Endothelial cell of umbilical vein (primary cell): ENCODE data around the gene DIAPH3. TPM values are rescaled to one million over a fixed set of nuclear protein-coding genes. Genes with fewer than 3 reads are reported as not detected.

ENCODE experiments used
- BruUV-seq: library from RNA; stranded (reverse); fragments of 400-500 nt; replicated peaks from 2 replicates; lab custom pipeline; 2021; lab: Mats Ljungman, UMichigan
- CTCF ChIA-PET: fragments of 300-600, 350-600 bp; sonication (Branson Sonifier 250); formaldehyde crosslinking; loops from one replicate; lab custom pipeline; 2021; ENCODE audit warnings: antibody characterized with exemption, inconsistent platforms; lab: Charles Lee
- POLR2A ChIA-PET: fragments of 300-600, 350-600 bp; sonication (Branson Sonifier 250); formaldehyde crosslinking; loops from one replicate; lab custom pipeline; 2021; ENCODE audit warnings: antibody characterized with exemption, inconsistent platforms; lab: Charles Lee
- DNase-seq: peaks from one replicate; pipeline ENCODE4 v3.0.0-alpha.2; 2011; ENCODE audit warnings: low read depth, low spot score
- FAIRE-seq: peaks from 2 replicates; lab custom pipeline; 2011; peaks lifted over from hg19 to GRCh38; lab: Jason Lieb, UNC
- H2AFZ ChIP-seq: 2 replicates; pipeline ENCODE4 v1.6.0; 2012; ENCODE audit warnings: low read depth, low read length, control low read depth, inconsistent platforms
- H3K27ac ChIP-seq: 2 replicates; pipeline ENCODE4 v1.5.1; 2011; ENCODE audit warnings: low read depth, mild to moderate bottlenecking, control low read depth, low read length, moderate library complexity; ENCODE audit not compliant: insufficient read depth
- H3K27me3 ChIP-seq, 2 experiments: 2 replicates each; pipeline versions ENCODE4 v1.6.0 to v1.6.1; 2011; ENCODE audit warnings: low read length in 2 of 2, mixed read lengths in 1 of 2; ENCODE audit not compliant: control insufficient read depth in 2 of 2, insufficient read depth in 2 of 2
- H3K36me3 ChIP-seq, 2 experiments: 2 replicates in 1 of 2; 3 replicates in 1 of 2; pipeline ENCODE4 v1.5.1; 2011; ENCODE audit warnings: low read length in 2 of 2, mild to moderate bottlenecking in 1 of 2, moderate library complexity in 1 of 2; ENCODE audit not compliant: control insufficient read depth in 2 of 2, insufficient read depth in 2 of 2; ENCODE audit errors: extremely low read depth in 1 of 2
- H3K4me1 ChIP-seq: 3 replicates; pipeline ENCODE4 v1.5.1; 2011; ENCODE audit warnings: mild to moderate bottlenecking, low read length; ENCODE audit not compliant: control insufficient read depth, insufficient read depth; ENCODE audit errors: extremely low read depth
- H3K4me2 ChIP-seq: 2 replicates; pipeline ENCODE4 v1.6.1; 2011; ENCODE audit warnings: low read length, control low read depth, mixed read lengths; ENCODE audit not compliant: insufficient read depth
- H3K4me3 ChIP-seq, 3 experiments: fragments of 200-600 bp in 1 of 3; sonication (generic), shearing (Covaris generic) in 1 of 3; replicated peaks in 1 of 3; 2 replicates each; pipeline ENCODE4 v1.5.1; 2011 to 2016; ENCODE audit warnings: control low read depth in 3 of 3, low read length in 3 of 3, mild to moderate bottlenecking in 2 of 3, inconsistent platforms in 1 of 3, low read depth in 1 of 3, moderate library complexity in 1 of 3; ENCODE audit not compliant: insufficient read depth in 1 of 3
- H3K79me2 ChIP-seq: 2 replicates; pipeline ENCODE4 v1.6.0; 2012; ENCODE audit warnings: low read length, inconsistent platforms; ENCODE audit not compliant: control insufficient read depth, insufficient read depth
- H3K9ac ChIP-seq: replicated peaks from 2 replicates; pipeline ENCODE3; 2011; ENCODE audit warnings: low read length, control low read depth; ENCODE audit not compliant: insufficient read depth; ENCODE audit errors: extremely low read depth
- H3K9me1 ChIP-seq: replicated peaks from 3 replicates; pipeline ENCODE4 v1.6.0; 2011; ENCODE audit warnings: mild to moderate bottlenecking, low read length; ENCODE audit not compliant: control insufficient read depth, insufficient read depth; ENCODE audit errors: extremely low read depth
- H3K9me3 ChIP-seq: replicated peaks from 2 replicates; pipeline ENCODE4 v1.5.1; 2012; ENCODE audit warnings: low read length, inconsistent platforms; ENCODE audit not compliant: control insufficient read depth, insufficient read depth
- H4K20me1 ChIP-seq: replicated peaks from 2 replicates; pipeline ENCODE3; 2011; ENCODE audit warnings: mild to moderate bottlenecking, low read length; ENCODE audit not compliant: control insufficient read depth, insufficient read depth; ENCODE audit errors: extremely low read depth
- EZH2 ChIP-seq: IDR thresholded peaks from 2 replicates; pipeline ENCODE4 v1.6.1; 2012; ENCODE audit warnings: borderline replicate concordance, low read depth, mild to moderate bottlenecking, moderate library complexity, low read length, inconsistent platforms; ENCODE audit not compliant: severe bottlenecking
- FOS ChIP-seq: IDR thresholded peaks from 2 replicates; pipeline ENCODE4 v1.6.1; 2011; ENCODE audit warnings: mild to moderate bottlenecking, low read length, moderate library complexity, borderline replicate concordance; ENCODE audit not compliant: insufficient read depth
- GATA2 ChIP-seq: IDR thresholded peaks from 2 replicates; pipeline ENCODE4 v1.7.0; 2011; ENCODE audit warnings: low read depth, mild to moderate bottlenecking, moderate library complexity, mixed read lengths, low read length; ENCODE audit not compliant: insufficient read length, insufficient read depth
- JUN ChIP-seq: IDR thresholded peaks from 2 replicates; pipeline ENCODE4 v1.6.1; 2011; ENCODE audit warnings: borderline replicate concordance, low read depth; ENCODE audit not compliant: insufficient read length, insufficient read depth
- MYC ChIP-seq: IDR thresholded peaks from one replicate; pipeline ENCODE4 v1.6.1; 2011; ENCODE audit warnings: mild to moderate bottlenecking, low read depth, low read length
- POLR2A ChIP-seq: IDR thresholded peaks from 2 replicates; pipeline ENCODE4 v1.6.1; 2012; ENCODE audit warnings: low read depth, mild to moderate bottlenecking, control low read depth, low read length
- POLR2AphosphoS5 ChIP-seq: IDR thresholded peaks from 2 replicates; pipeline ENCODE4 v1.6.1; 2012; ENCODE audit warnings: low read depth, mild to moderate bottlenecking, control low read depth, low read length, moderate library complexity; ENCODE audit not compliant: insufficient read depth
- dilution Hi-C: fragments of 300-500 bp; cut with MboI; formaldehyde crosslinking; loops from one replicate; pipeline ENCODE4 v1.15.0; 2019; ENCODE audit warnings: low sequenced_read_pairs; ENCODE audit not compliant: extremely low pct_ligation_motif_present
- intact Hi-C: fragments of 100-400 bp; cut with micrococcal nuclease; formaldehyde crosslinking; loops from one replicate; pipeline ENCODE4 v1.10.0; 2022
- polyA plus RNA-seq, 4 experiments: library from polyadenylated mRNA; depleted of rRNA in 3 of 4; stranded (reverse) in 3 of 4; unstranded in 1 of 4; fragments of >200 nt; gene quantifications; 2 replicates each; pipeline versions ENCODE4 v1.2.1 to v1.2.3, GENCODE V29; 2011 to 2012; ENCODE audit warnings: missing spikeins in 1 of 4
- total RNA-seq: library from RNA; stranded (reverse); gene quantifications from 2 replicates; pipeline ENCODE4 v1.2.3, GENCODE V29; 2021
- TF ChIP-seq, protein P1 (sequence below): IDR thresholded peaks from 2 replicates; pipeline ENCODE4 v1.6.1; 2011; ENCODE audit not compliant: insufficient read depth, insufficient read length
- TF ChIP-seq, protein P2 (sequence below), 2 donors: IDR thresholded peaks; 1 replicate in 1 of 2; 2 replicates in 1 of 2; pipeline ENCODE4 v1.5.1; 2011; ENCODE audit warnings: low read length in 2 of 2, mild to moderate bottlenecking in 2 of 2, moderate library complexity in 2 of 2, control low read depth in 1 of 2, inconsistent platforms in 1 of 2, low read depth in 1 of 2; ENCODE audit not compliant: insufficient read depth in 1 of 2; ENCODE audit errors: extremely low read depth in 1 of 2

The DIAPH3 gene
- total and polyA plus RNA-seq, 2 donors (not counting 3 experiments of a cell fraction or from before 2014, with no cell fraction given), result 9.9 to 44.0 TPM

DNA sequence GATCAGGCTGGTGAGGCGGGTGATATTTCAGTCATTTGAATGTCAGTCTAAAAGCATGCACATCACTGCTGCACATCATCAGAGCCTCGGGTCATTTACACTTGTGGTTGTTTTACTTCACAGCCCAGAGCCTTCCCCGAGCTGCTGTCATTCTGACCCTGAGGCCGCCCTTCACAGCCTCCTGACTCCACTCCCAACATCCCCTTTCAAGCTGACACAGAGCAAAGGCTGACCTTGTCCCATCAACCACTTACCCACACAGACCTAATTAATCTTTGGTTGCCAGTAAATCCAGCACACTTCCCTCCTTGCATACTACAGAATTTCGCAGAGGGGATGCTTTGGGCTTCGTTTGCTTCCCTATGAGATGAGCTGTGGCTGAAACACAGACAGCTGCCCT, 528.1 kb downstream of the DIAPH3 start:
- CTCF ChIA-PET, result no interaction called here
- POLR2A ChIA-PET, result no interaction called here
- intact Hi-C loops (no loop called here), dilution Hi-C loops (no loop called here)
- Histone ChIP-seq H3K27me3 (no peaks in the 10 kb centered on the region), H3K9me1 (no peaks in the 10 kb centered on the region), H3K9me3 (no peaks in the 10 kb centered on the region), H4K20me1 (no peaks in the 10 kb centered on the region), H3K36me3 (no peaks in the 10 kb centered on the region), H3K79me2 (no peaks in the 10 kb centered on the region), H3K4me3 (no peak overlapping the region), H2AFZ (no peak overlapping the region), H3K4me1 (peaks cover 27% of the 10 kb centered on the region), H3K4me2 (no peak overlapping the region), H3K27ac (no peak overlapping the region), H3K9ac (no peak overlapping the region)
- TF ChIP-seq GATA2 (no peak), MYC (no peak), POLR2AphosphoS5 (no peak), POLR2A (no peak), JUN (no peak), EZH2 (no peak), FOS (no peak)
- TF ChIP-seq, protein P1, sequence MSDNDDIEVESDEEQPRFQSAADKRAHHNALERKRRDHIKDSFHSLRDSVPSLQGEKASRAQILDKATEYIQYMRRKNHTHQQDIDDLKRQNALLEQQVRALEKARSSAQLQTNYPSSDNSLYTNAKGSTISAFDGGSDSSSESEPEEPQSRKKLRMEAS, result no peak
- TF ChIP-seq, protein P2, sequence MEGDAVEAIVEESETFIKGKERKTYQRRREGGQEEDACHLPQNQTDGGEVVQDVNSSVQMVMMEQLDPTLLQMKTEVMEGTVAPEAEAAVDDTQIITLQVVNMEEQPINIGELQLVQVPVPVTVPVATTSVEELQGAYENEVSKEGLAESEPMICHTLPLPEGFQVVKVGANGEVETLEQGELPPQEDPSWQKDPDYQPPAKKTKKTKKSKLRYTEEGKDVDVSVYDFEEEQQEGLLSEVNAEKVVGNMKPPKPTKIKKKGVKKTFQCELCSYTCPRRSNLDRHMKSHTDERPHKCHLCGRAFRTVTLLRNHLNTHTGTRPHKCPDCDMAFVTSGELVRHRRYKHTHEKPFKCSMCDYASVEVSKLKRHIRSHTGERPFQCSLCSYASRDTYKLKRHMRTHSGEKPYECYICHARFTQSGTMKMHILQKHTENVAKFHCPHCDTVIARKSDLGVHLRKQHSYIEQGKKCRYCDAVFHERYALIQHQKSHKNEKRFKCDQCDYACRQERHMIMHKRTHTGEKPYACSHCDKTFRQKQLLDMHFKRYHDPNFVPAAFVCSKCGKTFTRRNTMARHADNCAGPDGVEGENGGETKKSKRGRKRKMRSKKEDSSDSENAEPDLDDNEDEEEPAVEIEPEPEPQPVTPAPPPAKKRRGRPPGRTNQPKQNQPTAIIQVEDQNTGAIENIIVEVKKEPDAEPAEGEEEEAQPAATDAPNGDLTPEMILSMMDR (IDR thresholded peaks at IDR 0.05; ENCODE audit: extremely low read depth in 1 of 2, insufficient read depth in 1 of 2, low read depth in 1 of 2, low read length in 2 of 2), result no peak
- no peak for DNase-seq
- BruUV-seq, result no TSS peak
- FAIRE-seq, result no peak
